ENCODE data around the gene RTN4RL1.

Gene RTN4RL1

GRCh38 chr17:2061441-2061958 is 36.4 kb upstream of the RTN4RL1 start:
- Histone ChIP-seq H3K79me2 (ENCODE audit: insufficient read depth, low read length) (no peaks in the 10 kb centered on the region), H3K9ac (ENCODE audit: low read length) (no peak overlapping the region), H4K20me1 (ENCODE audit: low read depth, low read length) (no peaks in the 10 kb centered on the region), H3K4me3 (ENCODE audit: insufficient read depth, low read length, poor library complexity, severe bottlenecking) (no peak overlapping the region), H3K9me2 (replicated peaks; ENCODE audit: insufficient read depth, low read length) (no peaks in the 10 kb centered on the region), H2AFZ (ENCODE audit: low read depth, low read length, severe bottlenecking) (no peak overlapping the region), H3K4me2 (ENCODE audit: low read depth, low read length, poor library complexity, severe bottlenecking) (no peak overlapping the region), H3F3A (ENCODE audit: insufficient read depth) (no peaks in the 10 kb centered on the region), H3K9me3 (ENCODE audit: insufficient read depth, low read length) (no peaks in the 10 kb centered on the region), H3K36me3 (ENCODE audit: low read length) (no peaks in the 10 kb centered on the region), H3K27ac (ENCODE audit: low read depth, low read length) (no peak overlapping the region), H3K27me3 (ENCODE audit: low read length) (no peaks in the 10 kb centered on the region)
- TF ChIP-seq EZH2phosphoT487 (conservative IDR thresholded peaks at IDR 0.05; ENCODE audit: low read length), result no peak

- H3F3A ChIP-seq (ENCODE audit: insufficient read depth), result no peaks in the 10 kb centered on the region
- TF ChIP-seq CTCF (IDR thresholded peaks at IDR 0.05; ENCODE audit: insufficient read depth, low read length, poor library complexity, severe bottlenecking) (no peak), EZH2phosphoT487 (conservative IDR thresholded peaks at IDR 0.05; ENCODE audit: low read length) (no peak)
- H2AFZ ChIP-seq (ENCODE audit: low read depth, low read length, severe bottlenecking), result no peak overlapping the region
- no peak overlapping the region for H3K9ac ChIP-seq (ENCODE audit: low read length)
- no peak overlapping the region for H3K27ac ChIP-seq (ENCODE audit: low read depth, low read length)
- no peak overlapping the region for H3K4me3 ChIP-seq (ENCODE audit: insufficient read depth, low read length, poor library complexity, severe bottlenecking)
- no peaks in the 10 kb centered on the region for H3K36me3 ChIP-seq (ENCODE audit: low read length)
- no peaks in the 10 kb centered on the region for H3K79me2 ChIP-seq (ENCODE audit: insufficient read depth, low read length)
- H3K9me2 ChIP-seq (replicated peaks; ENCODE audit: insufficient read depth, low read length), result no peaks in the 10 kb centered on the region
- H3K27me3 ChIP-seq (ENCODE audit: low read length), result no peaks in the 10 kb centered on the region
- H3K4me2 ChIP-seq (ENCODE audit: low read depth, low read length, poor library complexity, severe bottlenecking), result no peak overlapping the region
- no peaks in the 10 kb centered on the region for H3K9me3 ChIP-seq (ENCODE audit: insufficient read depth, low read length)
- no peaks in the 10 kb centered on the region for H4K20me1 ChIP-seq (ENCODE audit: low read depth, low read length)
These were observed 35.7 kb upstream of the RTN4RL1 start for GRCh38 chr17:2060681-2061440.

- TF ChIP-seq CTCF (IDR thresholded peaks at IDR 0.05; ENCODE audit: insufficient read depth, low read length, poor library complexity, severe bottlenecking) (no peak), EZH2phosphoT487 (conservative IDR thresholded peaks at IDR 0.05; ENCODE audit: low read length) (no peak)
- Histone ChIP-seq H3F3A (ENCODE audit: insufficient read depth) (no peaks in the 10 kb centered on the region), H2AFZ (ENCODE audit: low read depth, low read length, severe bottlenecking) (no peak overlapping the region), H3K4me3 (ENCODE audit: insufficient read depth, low read length, poor library complexity, severe bottlenecking) (no peak overlapping the region), H3K36me3 (ENCODE audit: low read length) (no peaks in the 10 kb centered on the region), H3K27me3 (ENCODE audit: low read length) (no peaks in the 10 kb centered on the region), H4K20me1 (ENCODE audit: low read depth, low read length) (no peaks in the 10 kb centered on the region), H3K9me3 (ENCODE audit: insufficient read depth, low read length) (no peaks in the 10 kb centered on the region), H3K4me2 (ENCODE audit: low read depth, low read length, poor library complexity, severe bottlenecking) (no peak overlapping the region), H3K9ac (ENCODE audit: low read length) (no peak overlapping the region), H3K27ac (ENCODE audit: low read depth, low read length) (no peak overlapping the region), H3K9me2 (replicated peaks; ENCODE audit: insufficient read depth, low read length) (no peaks in the 10 kb centered on the region), H3K79me2 (ENCODE audit: insufficient read depth, low read length) (no peaks in the 10 kb centered on the region)
These were observed 35.2 kb upstream of the RTN4RL1 start for GRCh38 chr17:2060385-2060658.

All from SU-DHL-6 (cell line).